GM23338 (cell line): ENCODE data around the gene CCDC137. TPM values are rescaled to one million over a fixed set of nuclear protein-coding genes. Genes with fewer than 3 reads are reported as not detected.

Source experiments
- ATAC-seq: fragments of 200-7000 bp; cut with Tn5 transposase; 3 replicates; pipeline ENCODE4 v1.9.1; 2020
- DNase-seq: peaks from one replicate; pipeline ENCODE4 v3.0.0-alpha.2; 2015; ENCODE audit warnings: low spot score
- H2AFZ ChIP-seq: fragments of 200-600 bp; sonication (generic); 2 replicates; pipeline ENCODE4 v1.8.0; 2016; ENCODE audit warnings: antibody characterized with exemption, mild to moderate bottlenecking, moderate library complexity
- H3F3A ChIP-seq: fragments of 200-600 bp; sonication (generic); replicated peaks from 2 replicates; pipeline ENCODE4 v1.8.0; 2017; ENCODE audit warnings: antibody characterized with exemption, mixed run types, low read depth
- H3K27ac ChIP-seq: fragments of 200-600 bp; sonication (generic); 2 replicates; pipeline ENCODE4 v1.6.1; 2016; ENCODE audit warnings: low read depth
- H3K27me3 ChIP-seq: fragments of 200-600 bp; sonication (generic); 2 replicates; pipeline ENCODE4 v1.8.0; 2016; ENCODE audit warnings: mild to moderate bottlenecking, mixed run types, moderate library complexity; ENCODE audit not compliant: insufficient read depth
- H3K36me3 ChIP-seq: fragments of 200-600 bp; sonication (generic); 2 replicates; pipeline ENCODE4 v1.8.0; 2016; ENCODE audit warnings: mild to moderate bottlenecking; ENCODE audit not compliant: insufficient read depth
- H3K4me1 ChIP-seq: fragments of 200-600 bp; sonication (generic); 2 replicates; pipeline ENCODE4 v1.8.0; 2016; ENCODE audit warnings: mild to moderate bottlenecking, moderate library complexity; ENCODE audit not compliant: insufficient read depth
- H3K4me2 ChIP-seq: fragments of 200-600 bp; sonication (generic); 2 replicates; pipeline ENCODE4 v1.7.1; 2017; ENCODE audit warnings: mixed run types
- H3K4me3 ChIP-seq: fragments of 200-600 bp; sonication (generic); 2 replicates; pipeline ENCODE4 v1.6.1; 2016; ENCODE audit warnings: mixed run types
- H3K79me2 ChIP-seq: fragments of 200-600 bp; sonication (generic); replicated peaks from 2 replicates; pipeline ENCODE4 v1.8.0; 2017; ENCODE audit warnings: mild to moderate bottlenecking; ENCODE audit not compliant: insufficient read depth
- H3K9me2 ChIP-seq: fragments of 200-600 bp; sonication (generic); 2 replicates; pipeline ENCODE4 v1.8.0; 2017; ENCODE audit not compliant: insufficient read depth
- H4K20me1 ChIP-seq: fragments of 200-600 bp; sonication (generic); replicated peaks from 2 replicates; pipeline ENCODE4 v1.8.0; 2017; ENCODE audit warnings: mild to moderate bottlenecking; ENCODE audit not compliant: insufficient read depth
- H3K27ac Mint-ChIP-seq: 2 replicates; pipeline ENCODE4 v1.8.0; 2020; ENCODE audit warnings: inconsistent platforms, mild to moderate bottlenecking, moderate library complexity, mixed read lengths
- H3K27me3 Mint-ChIP-seq: 3 replicates; pipeline ENCODE4 v1.8.0; 2022; ENCODE audit warnings: low read depth, mild to moderate bottlenecking, moderate library complexity, mixed read lengths, inconsistent platforms; ENCODE audit not compliant: insufficient read depth, poor library complexity
- H3K36me3 Mint-ChIP-seq: 3 replicates; pipeline ENCODE4 v1.8.0; 2021; ENCODE audit warnings: low read depth, mild to moderate bottlenecking, inconsistent platforms, moderate library complexity, mixed read lengths
- H3K4me1 Mint-ChIP-seq: 3 replicates; pipeline ENCODE4 v1.8.0; 2020; ENCODE audit warnings: mild to moderate bottlenecking, inconsistent platforms, mixed read lengths
- H3K4me3 Mint-ChIP-seq: 3 replicates; pipeline ENCODE4 v1.8.0; 2021; ENCODE audit warnings: moderate library complexity, mild to moderate bottlenecking, inconsistent platforms, mixed read lengths
- H3K9me3 Mint-ChIP-seq: 3 replicates; pipeline ENCODE4 v1.8.0; 2020; ENCODE audit warnings: moderate library complexity, mild to moderate bottlenecking, inconsistent platforms, mixed read lengths
- CREB1 ChIP-seq: fragments of 250-450 bp; sonication (Bioruptor Pico); IDR thresholded peaks from 2 replicates; pipeline ENCODE4 v1.5.0; 2020; ENCODE audit warnings: low read depth, mild to moderate bottlenecking, moderate library complexity
- CTCF ChIP-seq, 2 experiments: fragments of 200-600 bp in 1 of 2; sonication (generic) in 1 of 2; conservative IDR thresholded peaks; 2 replicates each; pipeline versions ENCODE4 v1.5.1 to v1.6.1; 2016 to 2017; ENCODE audit warnings: antibody characterized with exemption in 2 of 2, low read depth in 2 of 2, mild to moderate bottlenecking in 2 of 2, moderate library complexity in 1 of 2
- ETS1 ChIP-seq: IDR thresholded peaks from 2 replicates; pipeline ENCODE4 v1.6.1; 2016; ENCODE audit warnings: antibody characterized with exemption
- NANOG ChIP-seq: IDR thresholded peaks from 2 replicates; pipeline ENCODE4 v1.6.1; 2016; ENCODE audit warnings: antibody characterized with exemption, borderline replicate concordance
- POLR2AphosphoS5 ChIP-seq: IDR thresholded peaks from 2 replicates; pipeline ENCODE4 v1.6.1; 2016; ENCODE audit warnings: antibody characterized with exemption, low read depth
- REST ChIP-seq: IDR thresholded peaks from one replicate; pipeline ENCODE4 v1.6.1; 2018; ENCODE audit warnings: antibody characterized with exemption; ENCODE audit not compliant: unreplicated experiment
- ZNF331 ChIP-seq: fragments of 250-450 bp; sonication (Bioruptor Pico); IDR thresholded peaks from 2 replicates; pipeline ENCODE4 v1.5.0; 2020; ENCODE audit warnings: low read depth, mild to moderate bottlenecking, moderate library complexity
- polyA plus RNA-seq: library from polyadenylated mRNA; unstranded; fragments of >200 nt; fragmentation: Nextera tagmentation; extraction: Ambion mirVana; gene quantifications from 2 replicates; pipeline ENCODE4 v1.2.1, GENCODE V29; 2016
- total RNA-seq: library from RNA; depleted of rRNA; stranded (reverse); fragments of >200 nt; shearing (Covaris generic); gene quantifications from 2 replicates; pipeline ENCODE4 v1.2.3, GENCODE V29; 2014

Gene CCDC137
- total and polyA plus RNA-seq, 2 experiments from 2014 or later = 26.1 to 73.4 TPM

GRCh38 chr17:81666092-81666341 is 520 bp upstream of the CCDC137 start:
- no peak overlapping the region for H2AFZ ChIP-seq

GRCh38 chr17:81667754-81668153 is 1.2 kb downstream of the CCDC137 start:
- peak; percentile 63 for DNase-seq
- Mint-ChIP-seq H3K4me3 (peak overlapping the region; percentile 98), H3K4me1 (peaks cover 25% of the 10 kb centered on the region), H3K27me3 (peaks cover 27% of the 10 kb centered on the region), H3K27ac (peak overlapping the region; percentile 70; the same call in 1 of the 2 replicates), H3K9me3 (no peaks in the 10 kb centered on the region), H3K36me3 (peaks cover 74% of the 10 kb centered on the region)
- no peaks in the 10 kb centered on the region for H3K27me3 ChIP-seq
- H3K27ac ChIP-seq = peak overlapping the region; percentile 66; the same call in 1 of the 2 replicates
- TF ChIP-seq CTCF (conservative IDR thresholded peaks at IDR 0.05; ENCODE audit: low read depth in 2 of 2) (peak; percentile 43 to 65), ETS1 (no peak), ZNF331 (CRISPR knock-in tag) (no peak), NANOG (no peak)
- peak overlapping the region; percentile 99 for H3K4me3 ChIP-seq
- peak; percentile 5; the same call in 1 of the 3 replicates for ATAC-seq
- peaks cover 41% of the 10 kb centered on the region for H3K79me2 ChIP-seq
- peaks cover 12% of the 10 kb centered on the region for H4K20me1 ChIP-seq
- H2AFZ ChIP-seq = no peak overlapping the region
- no peaks in the 10 kb centered on the region for H3K9me2 ChIP-seq
- H3K36me3 ChIP-seq = peaks cover 17% of the 10 kb centered on the region
- H3K4me2 ChIP-seq = peak overlapping the region; percentile 99
- peaks cover 27% of the 10 kb centered on the region for H3F3A ChIP-seq
- peaks cover 12% of the 10 kb centered on the region for H3K4me1 ChIP-seq

More at GRCh38 chr17:81666092-81666341, 520 bp upstream of the CCDC137 start:
- Histone ChIP-seq H3F3A (peaks cover 27% of the 10 kb centered on the region), H3K9me2 (no peaks in the 10 kb centered on the region), H3K27ac (peak overlapping the region; percentile 84), H3K79me2 (peaks cover 41% of the 10 kb centered on the region), H3K4me3 (peak overlapping the region; percentile 99), H3K36me3 (peaks cover 14% of the 10 kb centered on the region), H3K4me2 (peak overlapping the region; percentile 99), H3K27me3 (no peaks in the 10 kb centered on the region), H4K20me1 (peaks cover 12% of the 10 kb centered on the region), H3K4me1 (peaks cover 15% of the 10 kb centered on the region)
- Mint-ChIP-seq H3K27me3 (peaks cover 18% of the 10 kb centered on the region), H3K9me3 (no peaks in the 10 kb centered on the region), H3K36me3 (peaks cover 56% of the 10 kb centered on the region), H3K4me3 (peak overlapping the region; percentile 98), H3K4me1 (peaks cover 25% of the 10 kb centered on the region), H3K27ac (peak overlapping the region; percentile 95)
- peak; percentile 77 for DNase-seq
- peak; percentile 49 for ATAC-seq
- TF ChIP-seq CREB1 (CRISPR knock-in tag) = no peak
- TF ChIP-seq ETS1 = no peak
- no peak for TF ChIP-seq REST
- TF ChIP-seq POLR2AphosphoS5 = no peak
